HG03432 (cell line): ENCODE data around the gene IGSF23.
"Not testable (repeated sequence)": the region's sequence is repeated elsewhere in the genome, so short reads cannot be mapped to it uniquely, and the experiment has no call there.

Experiments used
- ATAC-seq: cut with Tn5 transposase; IDR thresholded peaks from one replicate; pipeline ENCODE4 v1.9.1; 2021; ENCODE audit warnings: mild to moderate bottlenecking, moderate library complexity; ENCODE audit not compliant: unreplicated experiment

Gene IGSF23

GRCh38 chr19:44662691-44663385 is 49.5 kb downstream of the IGSF23 start:
- ATAC-seq, result no peak

- no peak for ATAC-seq
These were observed 50.6 kb downstream of the IGSF23 start for GRCh38 chr19:44663996-44664395.

DNA sequence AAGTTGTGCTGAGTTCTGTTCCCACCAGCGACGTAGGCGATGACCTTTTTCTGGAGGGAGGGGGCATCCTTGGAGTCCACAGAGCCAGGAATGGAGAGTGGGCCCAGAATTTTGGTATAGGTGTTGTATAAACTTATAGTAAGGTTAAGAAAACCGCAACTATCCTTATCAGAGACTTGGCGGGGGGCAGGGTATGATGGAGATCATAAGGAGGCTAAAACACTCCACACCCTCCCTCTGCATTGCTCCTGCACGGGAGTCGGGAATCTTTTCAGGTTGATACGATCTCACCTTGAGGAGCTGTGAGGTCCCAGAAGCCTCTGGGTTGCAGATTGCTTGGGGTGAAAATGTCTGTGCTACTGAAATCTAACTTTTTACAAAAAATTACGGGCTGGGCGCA is 51.6 kb downstream of the IGSF23 start:
- no peak for ATAC-seq

GRCh38 chr19:44666852-44667556 is 53.6 kb downstream of the IGSF23 start:
- no peak for ATAC-seq

- no peak for ATAC-seq
These were observed 55.8 kb downstream of the IGSF23 start for GRCh38 chr19:44668985-44669764.

DNA sequence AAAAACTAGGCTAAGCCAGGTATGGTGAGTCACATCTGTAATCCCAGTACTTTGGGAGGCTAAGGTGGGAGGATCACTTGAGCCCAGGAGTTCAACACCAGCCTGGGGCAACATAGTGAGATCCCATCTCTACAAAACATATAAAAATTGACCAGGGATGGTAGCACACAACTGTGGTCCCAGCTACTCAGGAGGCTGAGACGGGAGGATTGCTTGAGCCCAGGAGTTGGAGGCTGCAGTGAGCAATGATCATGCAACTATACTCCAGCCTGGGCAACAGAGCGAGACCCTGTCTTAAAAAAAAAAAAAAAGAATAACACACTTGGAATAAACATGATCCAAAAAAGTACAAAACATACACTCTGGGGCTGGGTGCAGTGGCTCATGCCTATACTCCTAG is 56.7 kb downstream of the IGSF23 start:
- ATAC-seq, result not testable (repeated sequence)

DNA sequence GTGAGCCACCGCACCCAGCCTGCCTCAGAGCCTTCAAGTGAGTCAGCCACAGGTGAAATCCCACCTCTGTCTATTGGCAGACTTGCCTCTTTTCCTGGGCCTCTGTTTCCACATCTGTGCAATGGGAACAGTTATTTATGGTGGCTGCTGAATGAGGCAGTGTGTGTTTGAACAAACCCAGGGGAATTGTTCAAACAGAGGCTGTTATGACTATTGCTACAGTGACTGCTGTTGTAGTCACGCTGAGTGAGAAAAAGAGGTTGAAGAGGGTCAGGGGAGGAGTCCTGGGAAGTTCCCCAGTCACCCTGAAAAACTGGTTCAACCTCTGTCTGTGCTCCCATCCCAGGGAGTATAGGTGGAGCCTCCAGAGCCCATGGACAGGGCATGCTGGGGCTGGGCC is 58.0 kb downstream of the IGSF23 start, which contains the start of gene CEACAM19:
CEACAM19 (plus strand) TSS at position 83 of the 400 bp plus-strand sequence. CDS start 450 bp downstream, outside the sequence.
- ATAC-seq, result no peak

GRCh38 chr19:44672226-44672625 is 58.9 kb downstream of the IGSF23 start:
- no peak for ATAC-seq

- ATAC-seq, result no peak
These were observed 60.1 kb downstream of the IGSF23 start for GRCh38 chr19:44673510-44673909.

GRCh38 chr19:44675521-44675920 is 62.2 kb downstream of the IGSF23 start:
- no peak for ATAC-seq

DNA sequence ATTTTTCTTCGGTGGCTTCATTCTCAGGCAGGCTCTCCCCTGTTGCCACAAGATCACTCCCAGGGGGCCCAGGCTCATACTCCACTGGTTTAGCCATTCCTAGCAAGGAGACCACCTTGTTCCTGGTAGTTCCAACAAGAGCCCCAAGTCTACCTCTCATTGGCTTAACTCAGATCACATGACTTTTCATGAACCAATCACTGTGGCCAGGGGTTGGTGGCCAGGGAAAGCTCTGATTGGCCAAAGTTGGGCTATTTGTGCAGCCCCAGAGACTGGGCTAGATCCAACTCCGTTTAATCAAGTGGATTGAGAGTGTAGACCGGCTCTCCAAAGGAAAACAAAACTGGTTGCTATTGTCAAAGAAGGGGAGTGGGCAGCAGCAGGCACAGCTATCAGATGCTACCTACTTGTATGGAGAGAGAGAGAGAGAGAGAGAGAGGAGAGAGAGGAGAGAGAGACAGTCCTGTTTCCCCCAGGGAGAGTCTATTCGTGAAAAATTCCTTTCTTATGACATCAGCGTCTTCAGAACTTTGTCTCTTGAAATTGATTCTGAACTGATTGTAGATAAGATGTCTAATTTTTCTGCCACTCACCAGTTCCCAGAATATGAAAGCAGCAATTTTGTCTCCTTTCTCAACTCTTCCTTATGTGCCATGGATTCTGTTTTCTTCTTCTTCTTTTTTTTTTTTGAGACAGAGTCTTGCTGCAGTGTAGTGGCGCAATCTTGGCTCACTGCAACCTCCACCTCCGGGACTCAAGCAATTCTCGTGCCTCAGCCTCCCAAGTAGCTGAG is 63.9 kb downstream of the IGSF23 start:
- no peak for ATAC-seq

- no peak for ATAC-seq
These were observed 67.2 kb downstream of the IGSF23 start for GRCh38 chr19:44680536-44680935.

DNA sequence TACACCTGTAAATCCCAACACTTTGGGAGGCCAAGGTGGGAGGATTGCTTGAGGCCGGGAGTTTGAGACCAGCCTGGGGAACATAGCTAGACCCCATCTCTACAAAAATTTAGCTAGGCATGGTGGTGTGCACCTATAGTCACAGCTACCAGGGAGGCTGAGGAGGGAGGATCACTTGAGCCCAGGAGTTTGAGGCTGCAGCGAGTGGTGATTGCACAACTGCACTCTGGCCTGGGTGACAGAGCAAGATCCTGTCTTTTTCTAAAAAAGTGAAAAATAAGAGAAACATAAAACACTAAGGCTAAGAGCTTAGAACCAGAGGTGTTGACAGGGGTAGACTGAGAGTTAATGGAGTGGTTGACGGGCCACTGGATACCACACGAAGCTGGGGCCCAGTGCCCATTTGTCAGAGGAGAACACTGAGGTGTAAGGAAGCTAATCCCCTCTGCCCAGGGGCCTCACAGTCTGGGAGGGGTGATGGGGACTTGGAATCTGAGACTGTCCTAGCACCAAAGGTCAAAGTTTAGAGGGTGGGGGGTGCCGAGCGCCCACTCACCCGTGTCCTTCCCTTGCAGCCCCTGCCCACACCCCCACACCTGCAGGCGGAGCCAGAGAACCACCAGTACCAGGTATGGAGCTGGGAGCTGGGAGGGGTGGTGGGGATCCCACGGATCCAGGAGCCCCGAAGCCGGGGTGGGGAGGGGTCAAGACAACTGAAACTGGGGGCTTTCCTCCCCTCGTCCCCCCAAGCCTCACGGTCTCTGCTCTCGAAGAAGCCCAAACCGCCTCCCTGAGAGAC is 68.8 kb downstream of the IGSF23 start:
- no peak for ATAC-seq

GRCh38 chr19:44682807-44683206 is 69.4 kb downstream of the IGSF23 start:
- no peak for ATAC-seq

DNA sequence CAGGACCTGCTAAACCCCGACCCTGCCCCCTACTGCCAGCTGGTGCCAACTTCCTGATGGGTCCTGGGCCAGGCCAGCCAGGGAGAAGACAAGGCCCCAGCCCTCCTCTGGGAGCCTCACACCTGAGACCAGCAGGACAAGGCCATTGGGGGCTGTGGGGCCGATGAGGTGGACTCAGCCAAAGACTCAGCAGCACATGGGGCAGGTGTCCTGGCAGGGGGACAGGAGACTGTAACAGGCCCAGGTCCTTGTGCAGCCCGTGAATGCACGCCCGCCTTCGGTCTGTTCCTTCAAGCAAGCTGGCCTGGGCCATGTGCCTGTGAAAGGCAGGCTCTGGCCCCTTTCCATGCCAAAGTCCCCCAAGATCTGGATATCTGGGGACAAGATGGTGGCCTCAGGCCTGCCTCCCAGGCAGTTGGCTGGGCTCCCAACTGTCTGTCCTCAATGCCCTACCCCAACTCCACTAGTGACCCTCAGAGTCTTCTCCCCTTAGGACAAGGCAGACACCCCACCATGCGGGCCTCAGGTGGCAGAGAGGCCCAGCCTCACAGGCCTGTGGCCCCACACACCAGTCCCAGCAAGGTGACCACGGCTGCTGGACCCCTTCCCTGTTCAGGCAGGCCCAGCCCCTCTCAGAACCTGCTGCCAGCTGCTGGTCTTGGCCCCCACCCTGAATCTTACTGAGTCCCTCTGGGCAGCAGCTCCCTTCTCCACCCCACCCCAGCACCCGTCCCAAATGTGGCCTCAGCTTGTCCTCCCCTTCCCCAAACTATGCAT is 70.3 kb downstream of the IGSF23 start:
- ATAC-seq, result no peak

DNA sequence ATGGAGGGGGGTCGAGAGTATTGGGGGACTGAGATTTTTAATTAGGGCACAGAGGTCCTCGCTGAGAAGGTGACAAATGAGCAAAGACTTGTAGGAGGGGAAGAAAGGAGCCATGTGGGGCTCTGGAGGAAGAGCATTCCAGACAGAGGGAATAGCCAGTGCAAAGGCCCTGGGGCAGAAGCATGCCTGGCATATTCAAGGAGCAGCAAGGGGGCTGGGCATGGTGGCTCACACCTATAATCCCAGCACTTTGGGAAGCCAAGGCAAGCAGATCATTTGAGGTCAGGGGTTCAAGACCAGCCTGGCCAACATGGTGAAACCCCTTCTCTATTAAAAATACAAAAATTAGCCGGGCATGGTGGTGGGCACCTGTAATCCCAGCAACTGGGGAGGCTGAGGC is 71.0 kb downstream of the IGSF23 start:
- not testable (repeated sequence) for ATAC-seq

DNA sequence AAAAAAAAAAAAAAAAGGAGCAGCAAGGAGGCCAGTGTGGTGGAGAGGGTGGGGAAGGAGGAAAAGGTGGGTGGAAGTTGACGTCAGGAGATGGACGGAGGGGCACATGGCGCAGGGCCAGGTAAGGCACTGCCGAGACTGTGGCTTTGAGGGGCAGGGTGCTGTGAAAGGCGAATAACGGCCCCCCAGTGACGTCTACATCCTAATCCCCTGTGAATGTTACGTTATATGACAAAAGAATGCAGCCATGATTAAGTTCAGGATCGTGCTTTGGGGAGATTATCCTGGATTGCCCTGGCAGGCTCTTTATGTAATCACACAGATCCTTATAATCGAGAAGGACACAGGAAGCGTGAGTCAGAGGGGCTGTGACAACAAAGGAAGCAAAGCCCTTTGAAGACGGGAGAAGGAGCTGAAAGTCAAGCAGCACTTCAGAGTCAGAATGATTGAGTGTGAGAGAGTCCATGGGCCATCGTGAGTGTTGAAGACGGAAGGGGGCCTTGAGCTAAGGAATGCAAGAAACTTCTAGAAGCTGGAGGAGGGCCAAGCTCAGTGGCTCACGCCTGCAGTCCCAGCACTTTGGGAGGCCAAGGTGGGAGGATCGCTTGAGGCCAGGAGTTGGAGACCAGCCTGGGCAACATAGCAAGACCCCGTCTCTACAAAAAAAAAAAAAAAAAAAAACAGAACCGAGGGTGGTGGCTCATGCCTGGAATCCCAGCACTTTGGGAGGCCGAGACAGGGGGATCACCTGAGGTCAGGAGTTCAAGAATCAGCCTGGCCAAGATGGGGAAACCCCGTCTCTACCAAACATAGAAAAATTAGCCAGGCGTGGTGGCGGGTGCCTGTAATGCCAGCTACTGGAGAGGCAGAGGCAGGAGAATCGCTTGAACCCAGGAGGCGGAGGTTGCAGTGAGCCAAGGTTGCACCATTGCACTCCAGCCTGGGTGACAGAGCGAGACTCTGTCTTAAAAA is 71.8 kb downstream of the IGSF23 start:
- ATAC-seq, result no peak

GRCh38 chr19:44685877-44686276 is 72.5 kb downstream of the IGSF23 start:
- ATAC-seq, result no peak
